Measurements from ENCODE around the gene UBE2B.
A peak's percentile ranks its signal among the peaks of the same experiment; 100 is the strongest.
"Not testable (repeated sequence)": the region's sequence is repeated elsewhere in the genome, so short reads cannot be mapped to it uniquely, and the experiment has no call there.

The UBE2B gene

GRCh38 chr5:134403951-134404350 lies 32.6 kb downstream of the UBE2B start:
- no peak for DNase-seq

GRCh38 chr5:134406390-134406789 lies 35.0 kb downstream of the UBE2B start:
- no peak for DNase-seq

DNA sequence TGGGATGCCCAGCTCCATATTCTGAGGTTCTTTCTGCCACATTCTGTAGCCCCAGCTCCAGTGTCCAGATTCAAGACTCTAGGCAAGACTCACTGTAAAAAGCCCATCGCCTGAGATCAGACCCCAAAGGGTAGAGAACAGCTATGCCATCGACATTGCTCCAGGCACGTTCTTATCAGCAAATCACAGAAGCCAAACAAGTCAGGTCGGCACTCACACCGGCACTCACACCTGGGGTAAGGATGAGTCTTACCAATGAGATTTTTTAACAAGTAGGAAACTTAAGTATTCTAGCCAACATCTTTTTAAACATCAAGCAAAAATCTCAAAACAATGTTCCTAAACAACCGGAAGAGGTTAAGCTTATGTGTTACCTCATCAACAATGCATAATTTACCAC lies 38.0 kb downstream of the UBE2B start:
- no peak for DNase-seq

GRCh38 chr5:134410822-134411221 lies 39.5 kb downstream of the UBE2B start:
- no peak for DNase-seq

- DNase-seq, result no peak
Observed at GRCh38 chr5:134411228-134411545, 39.8 kb downstream of the UBE2B start.

DNA sequence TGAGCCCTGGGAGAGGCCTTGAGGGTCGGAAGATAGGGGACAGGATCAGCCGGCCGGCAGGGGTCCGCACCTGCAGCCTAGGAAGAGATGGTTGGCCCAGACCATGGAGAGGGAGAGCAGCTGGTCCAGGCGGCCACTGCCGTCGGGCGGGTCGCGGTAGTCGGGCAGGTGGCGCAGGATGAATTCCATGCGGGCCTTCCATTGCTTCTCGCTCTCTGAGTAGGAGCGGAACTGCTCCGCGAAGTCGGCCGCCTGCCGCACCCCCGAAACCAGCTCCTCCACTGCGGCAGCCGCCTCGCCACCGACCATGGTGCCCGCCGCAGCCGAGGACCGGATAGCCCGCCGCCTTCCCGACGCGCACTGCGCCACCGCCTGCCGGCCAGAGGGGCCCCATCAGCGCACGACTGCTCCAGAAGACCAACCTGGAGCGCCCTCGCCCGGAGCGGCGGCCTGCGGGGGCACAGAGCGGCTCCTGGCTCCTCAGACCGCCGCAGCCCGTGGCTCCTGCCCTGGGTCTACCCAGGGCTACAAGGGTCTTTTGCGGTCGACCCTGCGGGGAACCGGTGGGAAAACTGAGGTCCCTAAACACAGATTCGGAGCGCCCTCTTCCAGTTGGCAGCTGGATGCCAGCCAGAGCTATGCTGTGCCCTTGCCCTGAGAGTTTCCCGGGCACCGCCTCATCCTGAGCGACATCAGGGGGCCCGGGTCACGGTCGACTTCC lies 40.3 kb downstream of the UBE2B start, which contains the start of gene CDKN2AIPNL:
Gene CDKN2AIPNL (minus strand): TSS at position 336 of the 721 bp plus-strand sequence. CDS start 27 bp downstream, at position 309.
- DNase-seq, result peak; percentile 79 to 90

GRCh38 chr5:134413046-134413445 lies 41.7 kb downstream of the UBE2B start:
- no peak for DNase-seq

GRCh38 chr5:134417707-134418106 lies 46.3 kb downstream of the UBE2B start:
- no peak for DNase-seq

DNA sequence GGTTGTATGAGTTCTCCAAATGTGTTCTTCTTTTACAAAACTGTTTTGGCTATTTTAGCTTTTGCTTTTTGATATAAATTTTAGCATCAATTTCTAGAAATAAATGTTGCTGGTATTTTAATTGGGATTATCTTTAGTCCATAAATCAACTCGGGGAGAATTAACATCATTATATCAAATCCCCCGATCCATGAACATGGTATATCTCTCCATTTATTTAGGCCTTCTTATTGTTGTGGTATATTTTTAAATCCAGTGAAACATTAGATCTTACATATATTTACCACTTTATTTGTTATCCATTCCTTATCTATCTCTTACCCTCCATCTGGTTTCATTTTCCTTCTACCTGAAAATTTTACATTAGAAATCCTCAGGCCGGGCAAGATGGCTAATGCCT lies 47.6 kb downstream of the UBE2B start:
- no peak for DNase-seq

DNA sequence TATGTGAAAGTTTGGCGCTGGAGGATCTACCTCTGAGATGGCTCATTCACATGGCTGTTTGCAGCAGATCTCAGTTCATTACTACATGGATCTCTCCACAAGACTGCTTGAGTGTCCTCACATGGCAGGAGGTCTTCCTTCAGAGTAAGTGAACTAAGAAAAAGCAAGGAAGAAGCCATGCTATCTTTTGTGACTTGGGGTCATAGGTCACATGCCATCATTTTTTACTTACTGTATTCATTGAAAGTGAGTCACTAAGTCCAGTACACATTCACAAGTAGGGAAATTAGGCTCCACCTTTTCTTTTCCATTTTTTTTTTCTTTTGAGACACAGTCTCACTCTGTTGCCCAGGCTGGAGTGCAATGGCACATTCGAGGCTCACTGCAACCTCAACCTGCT lies 49.0 kb downstream of the UBE2B start:
- no peak for DNase-seq

DNA sequence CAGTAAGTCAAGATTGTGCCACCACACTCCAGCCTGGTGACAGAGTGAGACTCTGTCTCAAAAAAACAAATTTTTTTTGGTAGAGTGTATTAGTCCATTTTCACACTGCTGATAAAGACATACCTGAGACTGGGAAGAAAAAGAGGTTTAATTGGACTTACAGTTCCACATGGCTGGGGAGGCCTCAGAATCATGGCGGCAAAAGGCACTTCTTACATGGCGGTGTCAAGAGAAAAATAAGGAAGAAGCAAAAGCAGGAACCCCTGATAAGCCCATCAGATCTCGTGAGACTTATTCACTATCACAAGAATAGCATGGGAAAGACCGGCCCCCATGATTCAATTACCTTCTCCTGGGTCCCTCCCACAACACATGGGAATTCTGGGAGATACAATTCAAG lies 49.7 kb downstream of the UBE2B start:
- not testable (repeated sequence) for DNase-seq

- no peak for DNase-seq
Observed at GRCh38 chr5:134422791-134423365, 51.5 kb downstream of the UBE2B start.

- no peak for DNase-seq
Observed at GRCh38 chr5:134423376-134423775, 52.0 kb downstream of the UBE2B start.

DNA sequence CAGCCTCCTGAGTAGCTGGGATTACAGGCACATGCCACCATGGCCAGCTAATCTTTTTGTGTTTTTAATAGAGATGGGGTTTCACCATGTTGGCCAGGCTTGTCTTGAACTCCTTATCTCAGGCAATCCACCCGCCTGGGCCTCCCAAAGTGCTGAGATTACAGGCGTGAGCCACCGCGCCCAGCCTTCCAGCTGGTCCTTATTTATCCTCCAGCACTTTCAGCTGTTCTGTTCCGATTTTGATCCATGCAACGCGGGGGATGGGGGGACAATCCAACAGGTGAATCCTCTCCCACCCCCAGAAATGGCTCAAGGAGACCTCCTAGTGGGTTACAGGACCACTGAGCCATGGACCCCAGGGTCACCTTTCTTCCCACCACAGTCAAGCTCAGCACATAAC lies 55.0 kb downstream of the UBE2B start:
- DNase-seq, result no peak

DNA sequence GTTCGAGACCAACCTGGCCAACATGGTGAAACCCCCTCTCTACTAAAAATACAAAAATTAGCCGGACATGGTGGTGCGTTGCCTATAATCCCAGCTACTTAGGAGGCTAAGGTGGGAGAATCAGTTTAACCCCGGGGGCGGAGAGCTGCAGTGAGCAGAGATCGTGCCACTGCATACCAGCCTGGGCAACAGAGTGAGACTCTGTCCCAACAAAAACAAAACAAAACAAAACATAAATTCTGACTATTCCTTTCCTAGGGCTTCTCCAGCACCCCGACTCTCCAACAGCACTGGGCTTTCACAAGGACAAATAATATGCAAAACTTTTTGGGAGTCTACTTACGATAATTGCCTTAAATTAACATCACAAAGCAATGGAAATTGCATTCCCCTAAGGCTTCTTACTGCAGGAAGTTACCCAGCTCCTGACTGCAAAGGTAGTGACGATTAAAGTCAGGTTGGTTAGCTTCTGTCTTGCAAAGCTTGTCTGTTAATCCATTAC lies 56.2 kb downstream of the UBE2B start:
- DNase-seq, result no peak

GRCh38 chr5:134430001-134430569 lies 58.7 kb downstream of the UBE2B start:
- DNase-seq, result no peak

DNA sequence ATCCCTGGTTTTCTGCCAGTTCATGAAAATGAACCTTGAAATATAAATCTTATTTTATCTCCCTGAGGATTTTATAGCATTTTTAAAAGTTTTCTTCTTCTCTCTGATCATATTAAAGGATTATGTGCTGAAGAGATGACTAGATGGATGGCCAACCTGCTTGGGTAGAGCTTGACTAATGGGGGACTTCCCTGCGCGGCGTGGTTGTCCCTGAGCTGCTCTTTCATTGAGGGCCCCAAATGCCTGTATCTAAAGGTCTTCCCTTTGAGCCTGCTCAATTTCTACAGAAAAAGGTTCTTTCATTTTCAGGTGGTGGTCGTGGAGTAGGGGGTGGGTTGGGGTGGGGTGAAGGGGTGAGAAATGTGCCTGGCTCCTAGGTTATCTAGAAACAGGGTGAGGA lies 60.8 kb downstream of the UBE2B start:
- no peak for DNase-seq

DNA sequence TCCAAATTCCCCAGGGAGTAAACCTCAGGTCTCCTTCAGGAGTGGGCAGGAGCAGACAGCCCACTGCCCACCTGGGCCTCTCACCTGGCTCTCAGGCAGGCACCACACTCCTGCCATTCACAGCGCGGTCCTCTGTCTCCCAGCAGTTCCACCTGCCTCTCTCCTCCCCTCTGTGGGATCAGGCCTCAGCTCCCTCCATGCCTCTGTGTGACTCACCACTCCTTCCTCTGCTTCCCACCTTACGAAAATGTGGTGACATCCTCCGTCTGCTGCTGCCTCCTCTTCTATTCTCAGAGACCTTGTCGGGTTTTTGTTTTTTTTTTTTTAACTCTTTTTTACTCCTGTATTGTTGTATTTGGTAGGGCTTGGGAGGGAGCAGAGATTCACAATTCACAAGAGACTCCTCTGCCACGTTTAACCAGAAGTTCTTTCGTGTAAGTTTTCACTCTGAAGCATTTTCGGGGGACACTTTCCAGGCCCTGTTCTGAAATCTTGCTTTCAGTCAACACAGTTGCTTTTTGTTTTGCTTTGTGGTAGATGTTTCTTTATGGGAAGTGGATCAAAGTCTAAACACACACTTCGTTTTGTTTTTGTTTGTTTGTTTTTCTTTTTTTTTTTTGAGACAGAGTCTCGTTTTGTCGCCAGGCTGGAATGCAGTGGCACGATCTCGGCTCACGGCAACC lies 61.4 kb downstream of the UBE2B start:
- no peak for DNase-seq

DNA sequence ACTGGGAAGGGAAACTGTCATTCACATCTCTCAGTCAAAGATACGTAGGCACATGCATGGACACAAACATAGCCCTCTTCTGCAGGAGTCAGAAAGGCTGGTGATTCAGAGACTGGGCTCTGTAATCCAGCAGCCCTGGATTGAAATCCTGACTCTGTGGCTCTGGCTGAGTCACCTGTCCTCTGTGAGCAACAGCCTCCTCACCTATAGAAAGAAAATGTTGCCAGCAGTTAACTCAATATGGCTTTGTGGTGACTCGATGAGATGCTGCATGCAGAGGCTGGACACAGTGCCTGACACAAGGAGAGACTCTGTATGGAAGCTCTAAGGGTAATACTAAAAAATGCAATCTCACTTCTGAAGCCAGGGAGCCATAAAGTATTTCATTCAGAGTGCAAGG lies 64.2 kb downstream of the UBE2B start:
- DNase-seq, result no peak

DNA sequence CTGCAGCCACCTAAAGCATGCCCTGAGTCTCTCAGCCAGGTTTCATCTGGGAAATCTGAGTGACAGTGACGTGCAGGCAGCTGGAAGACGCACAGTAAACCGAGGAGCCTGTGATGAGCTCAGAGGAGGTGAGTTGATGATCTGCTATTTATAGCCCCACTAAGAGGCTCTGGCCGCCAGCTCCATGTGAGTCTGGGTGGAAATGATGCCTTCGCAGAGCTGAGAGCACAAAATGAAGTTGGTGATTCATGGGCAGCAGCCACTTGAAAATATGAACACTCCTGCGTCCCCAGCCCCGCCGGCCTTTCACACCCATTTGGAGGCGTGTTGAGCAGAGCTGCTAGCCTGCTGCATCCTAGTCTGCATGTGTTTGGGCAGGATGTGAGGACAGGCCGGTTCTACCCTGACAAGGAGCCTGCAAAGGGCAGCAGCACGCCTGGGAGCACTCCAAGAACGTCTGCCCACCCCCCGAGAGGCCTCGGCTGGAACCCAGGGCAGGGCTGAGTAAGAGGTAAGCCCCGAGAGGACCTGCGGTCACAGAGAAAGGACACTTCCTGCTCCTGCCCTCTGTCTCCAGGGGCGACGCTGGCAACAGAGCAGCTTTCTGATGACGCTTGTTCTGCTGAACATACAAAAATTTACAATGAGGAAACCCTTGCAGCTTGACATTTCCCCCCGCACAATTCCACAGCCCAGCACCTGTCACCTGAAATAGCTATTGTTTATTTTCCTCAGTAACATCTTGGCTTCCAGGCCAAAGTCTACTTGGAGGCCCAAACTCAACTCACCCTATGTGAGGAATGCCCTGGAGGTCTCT lies 65.4 kb downstream of the UBE2B start:
- DNase-seq, result peak; percentile 63 to 81

DNA sequence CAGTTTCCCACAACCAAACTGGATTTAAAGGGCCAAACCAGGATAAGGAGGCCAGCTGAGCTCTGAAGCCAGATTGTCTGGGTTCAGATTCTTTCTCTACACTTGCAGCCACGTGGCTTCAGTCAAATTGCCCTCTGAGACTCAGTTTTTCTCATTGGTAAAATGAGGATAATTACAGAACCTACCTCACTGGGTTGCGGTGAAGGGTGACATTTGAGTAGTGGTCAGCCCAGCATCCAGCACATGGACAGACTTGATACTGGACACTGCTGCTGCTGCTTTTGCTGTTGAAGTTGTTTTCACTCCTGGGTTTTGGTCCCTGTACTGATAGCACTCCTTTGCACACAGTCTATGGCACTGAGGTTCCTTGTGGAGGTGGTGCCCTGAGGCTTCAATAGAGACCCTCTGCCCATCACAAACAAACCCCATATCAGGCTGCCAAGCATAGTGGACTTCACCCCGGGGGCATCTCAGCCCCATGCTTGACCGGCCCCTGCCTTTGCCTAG lies 66.0 kb downstream of the UBE2B start:
- DNase-seq, result no peak

- no peak for DNase-seq
Observed at GRCh38 chr5:134437847-134438581, 66.6 kb downstream of the UBE2B start.
